OCI-LY7 (cell line): ENCODE data around the gene PPP2R3A. TPM values are rescaled to one million over a fixed set of nuclear protein-coding genes. Genes with fewer than 3 reads are reported as not detected.

ENCODE experiments used
- BruUV-seq: library from RNA; stranded (reverse); fragments of 400-500 nt; replicated peaks from 2 replicates; lab custom pipeline; 2021; lab: Mats Ljungman, UMichigan
- CTCF ChIA-PET: fragments of 300-600 bp; sonication (Branson Sonifier 250); formaldehyde crosslinking; loops from one replicate; lab custom pipeline; 2022; ENCODE audit warnings: antibody characterized with exemption; ENCODE audit not compliant: unreplicated experiment; lab: Charles Lee
- POLR2A ChIA-PET: fragments of 300-600 bp; sonication (Branson Sonifier 250); formaldehyde crosslinking; loops from one replicate; lab custom pipeline; 2022; ENCODE audit warnings: antibody characterized with exemption; lab: Charles Lee
- DNase-seq: peaks from one replicate; pipeline ENCODE4 v3.0.0-alpha.2; 2015; ENCODE audit warnings: low spot score
- H2AFZ ChIP-seq: fragments of 200-600 bp; sonication (generic), shearing (Covaris generic); 2 replicates; pipeline ENCODE4 v1.6.1; 2014; ENCODE audit warnings: mild to moderate bottlenecking, antibody characterized with exemption, low read length, moderate library complexity
- H3K27ac ChIP-seq: fragments of 200-600 bp; sonication (generic); 2 replicates; pipeline ENCODE4 v1.5.1; 2014; ENCODE audit warnings: mixed run types, low read depth, mild to moderate bottlenecking, moderate library complexity, low read length, inconsistent platforms; ENCODE audit not compliant: poor library complexity, severe bottlenecking
- H3K36me3 ChIP-seq: fragments of 200-600 bp; sonication (generic); 2 replicates; pipeline ENCODE4 v1.6.1; 2014; ENCODE audit warnings: mild to moderate bottlenecking, antibody characterized with exemption, low read length, moderate library complexity, mixed read lengths; ENCODE audit not compliant: insufficient read depth
- H3K4me1 ChIP-seq: fragments of 200-600 bp; sonication (generic); 2 replicates; pipeline ENCODE4 v1.5.1; 2014; ENCODE audit warnings: mild to moderate bottlenecking, low read length; ENCODE audit not compliant: insufficient read depth, poor library complexity, severe bottlenecking
- H3K4me2 ChIP-seq: fragments of 200-600 bp; sonication (generic); 2 replicates; pipeline ENCODE4 v1.6.1; 2014; ENCODE audit warnings: mild to moderate bottlenecking, low read length
- H3K4me3 ChIP-seq: fragments of 200-600 bp; sonication (generic); 2 replicates; pipeline ENCODE4 v1.5.1; 2014; ENCODE audit warnings: mild to moderate bottlenecking, low read depth, low read length; ENCODE audit not compliant: poor library complexity, severe bottlenecking
- H3K79me2 ChIP-seq: fragments of 200-600 bp; sonication (generic); 2 replicates; pipeline ENCODE4 v1.6.1; 2016; ENCODE audit warnings: low read depth, mild to moderate bottlenecking, low read length, moderate library complexity, mixed read lengths; ENCODE audit not compliant: insufficient read depth
- H3K9me2 ChIP-seq: fragments of 200-600 bp; sonication (generic); 2 replicates; pipeline ENCODE4 v1.6.1; 2016; ENCODE audit warnings: mild to moderate bottlenecking, low read length, mixed read lengths; ENCODE audit not compliant: insufficient read depth
- H3K9me3 ChIP-seq: fragments of 200-600 bp; sonication (generic); 2 replicates; pipeline ENCODE4 v1.6.1; 2014; ENCODE audit warnings: mild to moderate bottlenecking, mixed run types, low read length, mixed read lengths
- H4K20me1 ChIP-seq: fragments of 200-600 bp; sonication (generic); 2 replicates; pipeline ENCODE4 v1.6.1; 2014; ENCODE audit warnings: mild to moderate bottlenecking, antibody characterized with exemption, low read length, moderate library complexity, mixed read lengths; ENCODE audit not compliant: insufficient read depth
- EZH2phosphoT487 ChIP-seq: fragments of 200-600 bp; sonication (generic); IDR thresholded peaks from 2 replicates; pipeline ENCODE4 v1.6.1; 2018; ENCODE audit warnings: low read depth, borderline replicate concordance, mild to moderate bottlenecking, mixed run types, antibody characterized with exemption, low read length, moderate library complexity, mixed read lengths
- intact Hi-C: fragments of 100-400 bp; cut with micrococcal nuclease; formaldehyde crosslinking; loops from one replicate; pipeline ENCODE4 v1.10.0; 2022; ENCODE audit not compliant: unreplicated experiment
- total RNA-seq, 2 experiments: library from RNA; depleted of rRNA in 1 of 2; stranded (reverse); fragments of >200 nt in 1 of 2; shearing (Covaris generic) in 1 of 2; gene quantifications; 2 replicates each; pipeline ENCODE4 v1.2.3, GENCODE V29; 2014 to 2022
- TF ChIP-seq, protein P1 (sequence below): fragments of 200-600 bp; sonication (generic); conservative IDR thresholded peaks from 2 replicates; pipeline ENCODE4 v1.5.1; 2014; ENCODE audit warnings: mild to moderate bottlenecking, antibody characterized with exemption, low read length, moderate library complexity, mixed read lengths

Gene PPP2R3A
- total RNA-seq, 2 experiments from 2014 or later: 0.22 to 0.27 TPM

- ChIA-PET POLR2A (interaction anchor here (0.5 to 1.3 kb wide), 6 partner anchors 9 to 227 kb away, joined by 3 to 12 read pairs (median 3); partner anchors contain the start of gene MSL2), CTCF (no interaction called here)
- no peak overlapping the region for H2AFZ ChIP-seq
- no peak overlapping the region for H3K4me2 ChIP-seq
- no peak overlapping the region for H3K4me3 ChIP-seq
- H3K27ac ChIP-seq: no peak overlapping the region
- no peaks in the 10 kb centered on the region for H3K9me3 ChIP-seq
- TF ChIP-seq EZH2phosphoT487: no peak
- TF ChIP-seq, protein P1, sequence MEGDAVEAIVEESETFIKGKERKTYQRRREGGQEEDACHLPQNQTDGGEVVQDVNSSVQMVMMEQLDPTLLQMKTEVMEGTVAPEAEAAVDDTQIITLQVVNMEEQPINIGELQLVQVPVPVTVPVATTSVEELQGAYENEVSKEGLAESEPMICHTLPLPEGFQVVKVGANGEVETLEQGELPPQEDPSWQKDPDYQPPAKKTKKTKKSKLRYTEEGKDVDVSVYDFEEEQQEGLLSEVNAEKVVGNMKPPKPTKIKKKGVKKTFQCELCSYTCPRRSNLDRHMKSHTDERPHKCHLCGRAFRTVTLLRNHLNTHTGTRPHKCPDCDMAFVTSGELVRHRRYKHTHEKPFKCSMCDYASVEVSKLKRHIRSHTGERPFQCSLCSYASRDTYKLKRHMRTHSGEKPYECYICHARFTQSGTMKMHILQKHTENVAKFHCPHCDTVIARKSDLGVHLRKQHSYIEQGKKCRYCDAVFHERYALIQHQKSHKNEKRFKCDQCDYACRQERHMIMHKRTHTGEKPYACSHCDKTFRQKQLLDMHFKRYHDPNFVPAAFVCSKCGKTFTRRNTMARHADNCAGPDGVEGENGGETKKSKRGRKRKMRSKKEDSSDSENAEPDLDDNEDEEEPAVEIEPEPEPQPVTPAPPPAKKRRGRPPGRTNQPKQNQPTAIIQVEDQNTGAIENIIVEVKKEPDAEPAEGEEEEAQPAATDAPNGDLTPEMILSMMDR: no peak
- peaks cover 50% of the 10 kb centered on the region for H3K36me3 ChIP-seq
- peaks cover 57% of the 10 kb centered on the region for H3K79me2 ChIP-seq
- H3K9me2 ChIP-seq: no peaks in the 10 kb centered on the region
- intact Hi-C loops: no loop called here
- no TSS peak for BruUV-seq
- H4K20me1 ChIP-seq: peaks cover 38% of the 10 kb centered on the region
- DNase-seq: no peak
- H3K4me1 ChIP-seq: peaks cover 6% of the 10 kb centered on the region
These were observed 181.6 kb downstream of the PPP2R3A start for GRCh38 chr3:136146981-136147729.

DNA sequence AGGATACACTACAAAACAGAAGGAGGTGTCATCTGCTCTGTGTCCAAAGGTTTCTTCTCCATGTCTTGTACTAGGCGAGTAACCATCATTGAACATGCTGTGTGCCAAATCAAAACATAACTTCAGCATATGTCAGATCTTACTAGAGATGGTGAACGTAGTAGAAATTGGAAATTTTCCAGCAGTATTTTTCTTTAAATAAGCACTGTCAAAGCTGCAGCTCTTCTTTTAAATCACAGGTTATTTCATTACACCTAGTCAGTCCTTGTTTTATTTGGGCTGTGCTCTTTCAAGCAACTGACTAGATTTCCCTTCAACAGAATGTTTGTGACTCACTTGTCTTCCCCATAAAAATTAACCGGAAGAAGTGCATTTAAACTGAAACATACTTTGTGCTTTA, 184.1 kb downstream of the PPP2R3A start:
- intact Hi-C loops: no loop called here
- ChIA-PET POLR2A (interaction anchor here (1.8 kb wide), 1 partner anchor 13 kb away, joined by 6 read pairs; no protein-coding TSS in a partner anchor), CTCF (no interaction called here)
- Histone ChIP-seq H3K9me3 (no peaks in the 10 kb centered on the region), H3K9me2 (no peaks in the 10 kb centered on the region), H3K4me2 (no peak overlapping the region), H2AFZ (no peak overlapping the region), H3K4me1 (peaks cover 6% of the 10 kb centered on the region), H3K4me3 (no peak overlapping the region), H4K20me1 (peaks cover 53% of the 10 kb centered on the region), H3K79me2 (peaks cover 82% of the 10 kb centered on the region), H3K36me3 (peaks cover 59% of the 10 kb centered on the region), H3K27ac (no peak overlapping the region)
- TF ChIP-seq, protein P1: no peak
- TF ChIP-seq EZH2phosphoT487: no peak
- DNase-seq: no peak
- BruUV-seq: TSS peak; percentile 38

DNA sequence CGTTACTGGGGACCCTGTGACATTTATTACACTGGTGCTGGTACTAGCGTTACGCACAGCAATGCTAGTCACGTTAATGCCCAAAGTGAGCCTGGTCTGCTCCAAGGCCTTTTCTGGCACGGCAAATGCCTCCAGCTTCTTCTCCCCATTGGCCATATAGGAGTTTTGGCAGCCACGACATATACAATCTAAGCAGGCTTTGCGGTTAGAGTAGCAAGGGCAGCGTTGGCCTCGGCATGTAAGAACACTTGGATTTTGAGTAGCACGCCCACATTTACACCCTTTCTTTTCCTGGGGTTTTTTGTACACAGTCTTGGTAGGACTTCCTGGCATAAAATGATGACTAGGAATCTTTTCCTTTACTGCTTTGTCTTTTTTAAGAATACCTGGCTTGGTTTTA, 185.7 kb downstream of the PPP2R3A start:
- CTCF ChIA-PET: no interaction called here
- H4K20me1 ChIP-seq: peaks cover 58% of the 10 kb centered on the region
- DNase-seq: no peak

More for the DNA sequence above, 185.7 kb downstream of the PPP2R3A start:
- POLR2A ChIA-PET: interaction anchor here (0.7 to 1.1 kb wide), 2 partner anchors 30 to 37 kb away, joined by 3 read pairs; no protein-coding TSS in a partner anchor
- Histone ChIP-seq H3K9me3 (no peaks in the 10 kb centered on the region), H3K36me3 (peaks cover 59% of the 10 kb centered on the region), H3K79me2 (peaks cover 98% of the 10 kb centered on the region), H2AFZ (no peak overlapping the region), H3K9me2 (no peaks in the 10 kb centered on the region), H3K4me1 (peaks cover 6% of the 10 kb centered on the region), H3K4me2 (no peak overlapping the region), H3K27ac (no peak overlapping the region), H3K4me3 (no peak overlapping the region)
- BruUV-seq: no TSS peak
- intact Hi-C loops: no loop called here
- TF ChIP-seq, protein P1: no peak
- TF ChIP-seq EZH2phosphoT487: no peak
